Mesenchymal stem cell (in vitro differentiated cells and primary cell): ENCODE data around the gene GALNT12.
A peak's percentile ranks its signal among the peaks of the same experiment; 100 is the strongest.

Experiments
- DNase-seq: peaks from one replicate; pipeline ENCODE4 v3.0.0-alpha.2; 2013
- H2AFZ ChIP-seq: one replicate; pipeline ENCODE4 v1.6.1; 2013; ENCODE audit warnings: low read depth, mild to moderate bottlenecking, control low read depth, inconsistent platforms, low read length, moderate library complexity
- H2AK5ac ChIP-seq: 2 replicates; pipeline ENCODE4 v1.6.1; 2013; ENCODE audit warnings: low read length, moderate library complexity, mild to moderate bottlenecking, inconsistent platforms; ENCODE audit not compliant: severe bottlenecking
- H2BK120ac ChIP-seq: one replicate; pipeline ENCODE4 v1.6.1; 2013; ENCODE audit warnings: low read depth, mild to moderate bottlenecking, inconsistent platforms, low read length, moderate library complexity
- H2BK12ac ChIP-seq, 2 experiments: one replicate each; pipeline ENCODE4 v1.6.1; 2013; ENCODE audit warnings: inconsistent platforms in 2 of 2, low read length in 2 of 2, mild to moderate bottlenecking in 2 of 2, moderate library complexity in 2 of 2, control low read depth in 1 of 2
- H2BK15ac ChIP-seq: one replicate; pipeline ENCODE4 v1.6.1; 2013; ENCODE audit warnings: mild to moderate bottlenecking, low read depth, inconsistent platforms; ENCODE audit not compliant: poor library complexity, severe bottlenecking
- H2BK5ac ChIP-seq: 2 replicates; pipeline ENCODE4 v1.6.1; 2013; ENCODE audit warnings: low read depth, mild to moderate bottlenecking, low read length, control low read depth, inconsistent platforms; ENCODE audit not compliant: poor library complexity, severe bottlenecking
- H3K14ac ChIP-seq, 2 experiments: one replicate each; pipeline ENCODE4 v1.6.1; 2013; ENCODE audit warnings: inconsistent platforms in 2 of 2, low read length in 2 of 2, control low read depth in 1 of 2, mild to moderate bottlenecking in 1 of 2, moderate library complexity in 1 of 2
- H3K18ac ChIP-seq, 2 experiments: one replicate each; pipeline ENCODE4 v1.6.1; 2013; ENCODE audit warnings: inconsistent platforms in 2 of 2, low read length in 2 of 2, control low read depth in 1 of 2, low read depth in 1 of 2, mild to moderate bottlenecking in 1 of 2
- H3K23ac ChIP-seq, 2 experiments: one replicate each; pipeline ENCODE4 v1.6.1; 2013; ENCODE audit warnings: inconsistent platforms in 2 of 2, low read length in 2 of 2, mild to moderate bottlenecking in 2 of 2, moderate library complexity in 2 of 2, control low read depth in 1 of 2
- H3K27ac ChIP-seq: 2 replicates; pipeline ENCODE4 v1.5.1; 2013; ENCODE audit warnings: mild to moderate bottlenecking, moderate library complexity, low read length, control low read depth, inconsistent platforms; ENCODE audit not compliant: poor library complexity, severe bottlenecking
- H3K27me3 ChIP-seq, 2 experiments: 2 replicates each; pipeline versions ENCODE4 v1.6.1 to v1.7.0; 2013; ENCODE audit warnings: low read length in 2 of 2, mild to moderate bottlenecking in 2 of 2, moderate library complexity in 2 of 2, control low read depth in 1 of 2, inconsistent platforms in 1 of 2; ENCODE audit not compliant: control insufficient read depth in 1 of 2, insufficient read depth in 1 of 2
- H3K36me3 ChIP-seq, 2 experiments: 2 replicates each; pipeline versions ENCODE4 v1.6.1 to v1.7.0; 2013; ENCODE audit warnings: low read length in 2 of 2, control low read depth in 1 of 2, inconsistent platforms in 1 of 2, low read depth in 1 of 2, mild to moderate bottlenecking in 1 of 2; ENCODE audit not compliant: insufficient read depth in 2 of 2, control insufficient read depth in 1 of 2
- H3K4ac ChIP-seq, 2 experiments: one replicate each; pipeline ENCODE4 v1.6.1; 2013; ENCODE audit warnings: inconsistent platforms in 2 of 2, low read length in 2 of 2, mild to moderate bottlenecking in 2 of 2, moderate library complexity in 2 of 2, control low read depth in 1 of 2, low read depth in 1 of 2
- H3K4me1 ChIP-seq: 2 replicates; pipeline ENCODE4 v1.6.1; 2013; ENCODE audit warnings: low read depth, low read length, control low read depth; ENCODE audit not compliant: control insufficient read depth, insufficient read depth
- H3K4me2 ChIP-seq: 2 replicates; pipeline ENCODE4 v1.6.1; 2013; ENCODE audit warnings: low read length, mild to moderate bottlenecking, inconsistent platforms; ENCODE audit not compliant: poor library complexity, severe bottlenecking
- H3K4me3 ChIP-seq, 2 experiments: 2 replicates each; pipeline versions ENCODE4 v1.5.1 to v1.7.0; 2013; ENCODE audit warnings: low read length in 2 of 2, mild to moderate bottlenecking in 2 of 2, control low read depth in 1 of 2, low read depth in 1 of 2; ENCODE audit not compliant: insufficient read depth in 1 of 2
- H3K79me1 ChIP-seq: replicated peaks from 2 replicates; pipeline ENCODE4 v1.6.1; 2013; ENCODE audit warnings: mild to moderate bottlenecking, control low read depth, low read length, inconsistent platforms; ENCODE audit not compliant: poor library complexity, severe bottlenecking
- H3K9ac ChIP-seq: 2 replicates; pipeline ENCODE4 v1.7.0; 2013; ENCODE audit warnings: mild to moderate bottlenecking, low read length, moderate library complexity
- H3K9me3 ChIP-seq: 2 replicates; pipeline ENCODE4 v1.7.0; 2013; ENCODE audit warnings: mild to moderate bottlenecking, low read length; ENCODE audit not compliant: control insufficient read depth
- H4K8ac ChIP-seq: one replicate; pipeline ENCODE4 v1.6.1; 2013; ENCODE audit warnings: inconsistent platforms, mild to moderate bottlenecking, low read length, moderate library complexity
- H4K91ac ChIP-seq: one replicate; pipeline ENCODE4 v1.6.1; 2013; ENCODE audit warnings: mild to moderate bottlenecking, low read length, inconsistent platforms
- WGBS: methylation state at CpG from one replicate; pipeline ENCODE4 v1.1.7; 2013; ENCODE audit warnings: mixed read lengths; 5-methylcytosine and 5-hydroxymethylcytosine counted together

The GALNT12 gene

DNA sequence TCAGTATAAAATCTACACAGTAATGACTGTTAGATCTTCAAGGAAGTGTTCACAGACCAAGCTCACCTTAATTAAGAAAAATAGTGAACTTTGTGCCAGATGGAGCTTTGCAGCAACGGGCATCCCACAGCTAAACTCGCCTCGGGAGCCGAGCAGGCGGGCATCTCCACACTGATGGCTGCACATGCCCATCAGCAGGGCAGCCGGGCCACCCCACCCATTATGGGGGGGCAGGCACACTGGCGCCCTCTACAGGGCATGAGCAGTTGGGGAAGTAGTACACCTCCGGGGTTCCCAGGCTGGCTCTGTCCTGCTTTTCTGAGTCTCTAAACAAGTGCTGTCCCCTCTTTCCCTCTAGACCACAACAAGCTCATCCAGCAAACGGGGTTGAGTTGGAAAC, 32.7 kb upstream of the GALNT12 start:
- Histone ChIP-seq H2BK5ac (no peak overlapping the region), H3K27ac (no peak overlapping the region), H3K36me3 (peaks cover 41 to 84% of the 10 kb centered on the region in 2 experiments), H4K8ac (no peak overlapping the region), H3K4me3 (no peak overlapping the region), H3K27me3 (no peaks in the 10 kb centered on the region), H3K4ac (no peak overlapping the region), H3K79me1 (no peaks in the 10 kb centered on the region), H3K9ac (no peak overlapping the region), H2AK5ac (no peak overlapping the region), H2AFZ (no peak overlapping the region), H2BK12ac (no peak overlapping the region), H3K4me1 (peaks cover 11% of the 10 kb centered on the region), H3K18ac (no peak overlapping the region), H3K14ac (no peak overlapping the region), H4K91ac (no peak overlapping the region), H2BK15ac (no peak overlapping the region), H3K9me3 (no peaks in the 10 kb centered on the region), H3K4me2 (no peak overlapping the region), H3K23ac (no peak overlapping the region), H2BK120ac (no peak overlapping the region)
- WGBS, result 89% methylated on average over 9 of the region's 9 CpGs
- peak; percentile 21 for DNase-seq

DNA sequence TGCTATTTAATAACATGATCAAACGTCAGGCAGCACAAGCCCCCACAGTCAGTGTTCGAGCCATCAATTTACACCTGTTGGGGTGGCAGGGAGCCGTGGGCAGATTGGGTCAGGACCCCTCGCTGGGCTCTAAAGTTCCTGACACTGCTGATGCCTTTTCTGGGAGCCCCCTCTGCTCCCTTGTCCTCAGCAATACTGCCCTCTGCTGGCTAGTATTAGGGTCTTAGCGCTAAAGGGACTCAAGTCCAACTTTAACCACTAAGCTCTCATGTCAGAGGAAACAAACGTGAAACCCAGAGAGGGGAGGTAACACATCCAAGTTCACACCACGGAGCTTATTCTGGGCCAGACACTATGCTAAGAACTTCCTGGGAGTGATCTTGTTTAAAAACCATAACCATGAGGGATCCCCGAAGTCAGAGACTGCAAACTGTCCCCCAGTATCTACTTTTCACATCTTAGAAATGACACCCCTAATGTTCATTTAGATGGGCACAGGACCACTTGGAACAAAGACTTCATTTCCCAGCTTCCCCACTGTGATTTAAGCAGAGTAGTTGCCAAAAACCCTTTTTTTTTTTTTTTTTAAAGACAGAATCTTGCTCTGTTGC, 31.5 kb upstream of the GALNT12 start:
- no peaks in the 10 kb centered on the region for H3K9me3 ChIP-seq
- H2BK120ac ChIP-seq, result no peak overlapping the region
- H3K23ac ChIP-seq, result no peak overlapping the region
- H2AFZ ChIP-seq, result no peak overlapping the region
- no peaks in the 10 kb centered on the region for H3K27me3 ChIP-seq
- no peak overlapping the region for H2AK5ac ChIP-seq
- 21% methylated on average over 8 of the region's 8 CpGs for WGBS
- no peak overlapping the region for H3K4me2 ChIP-seq
- H2BK15ac ChIP-seq, result no peak overlapping the region
- H3K9ac ChIP-seq, result no peak overlapping the region
- H3K27ac ChIP-seq, result no peak overlapping the region
- peak; percentile 76 for DNase-seq
- H3K79me1 ChIP-seq, result no peaks in the 10 kb centered on the region
- H4K91ac ChIP-seq, result no peak overlapping the region
- H2BK5ac ChIP-seq, result no peak overlapping the region
- H3K4me1 ChIP-seq, result peaks cover 15% of the 10 kb centered on the region
- no peak overlapping the region for H3K4me3 ChIP-seq
- H3K36me3 ChIP-seq, result peaks cover 42 to 79% of the 10 kb centered on the region in 2 experiments
- H3K14ac ChIP-seq, result no peak overlapping the region
- H2BK12ac ChIP-seq, result no peak overlapping the region
- no peak overlapping the region for H3K18ac ChIP-seq
- H4K8ac ChIP-seq, result no peak overlapping the region
- no peak overlapping the region for H3K4ac ChIP-seq

- no peak overlapping the region for H4K91ac ChIP-seq
- H3K18ac ChIP-seq, result no peak overlapping the region
- no peaks in the 10 kb centered on the region for H3K9me3 ChIP-seq
- H2BK15ac ChIP-seq, result no peak overlapping the region
- H3K14ac ChIP-seq, result no peak overlapping the region
- no peak overlapping the region for H3K9ac ChIP-seq
- no peak overlapping the region for H3K4me2 ChIP-seq
- no peak overlapping the region for H3K27ac ChIP-seq
- no peaks in the 10 kb centered on the region for H3K27me3 ChIP-seq
- H3K4me1 ChIP-seq, result peaks cover 15% of the 10 kb centered on the region
- no peak overlapping the region for H4K8ac ChIP-seq
- H2AK5ac ChIP-seq, result no peak overlapping the region
- H2BK5ac ChIP-seq, result no peak overlapping the region
- H2BK12ac ChIP-seq, result no peak overlapping the region
- no peak overlapping the region for H2BK120ac ChIP-seq
- H3K4me3 ChIP-seq, result no peak overlapping the region
- H2AFZ ChIP-seq, result no peak overlapping the region
- no peaks in the 10 kb centered on the region for H3K79me1 ChIP-seq
- no peak for DNase-seq
- no peak overlapping the region for H3K4ac ChIP-seq
- H3K23ac ChIP-seq, result no peak overlapping the region
- H3K36me3 ChIP-seq, result peaks cover 37 to 79% of the 10 kb centered on the region in 2 experiments
- 86% methylated on average over 4 of the region's 4 CpGs for WGBS
Measured at GRCh38 chr9:98777618-98778017, 29.9 kb upstream of the GALNT12 start.

- Histone ChIP-seq H3K9ac (no peak overlapping the region), H3K27me3 (no peaks in the 10 kb centered on the region), H4K8ac (no peak overlapping the region), H3K79me1 (no peaks in the 10 kb centered on the region), H2BK12ac (no peak overlapping the region), H3K27ac (peak overlapping the region; percentile 49), H3K14ac (no peak overlapping the region), H3K23ac (no peak overlapping the region), H2AFZ (no peak overlapping the region), H2AK5ac (peak overlapping the region; percentile 29), H2BK5ac (peak overlapping the region; percentile 39), H3K4ac (no peak overlapping the region), H2BK120ac (no peak overlapping the region), H3K36me3 (peaks cover 34 to 79% of the 10 kb centered on the region in 2 experiments), H3K4me3 (no peak overlapping the region), H2BK15ac (no peak overlapping the region), H3K4me1 (peaks cover 15% of the 10 kb centered on the region), H3K4me2 (no peak overlapping the region), H3K9me3 (no peaks in the 10 kb centered on the region), H4K91ac (no peak overlapping the region), H3K18ac (no peak overlapping the region)
- WGBS, result 98% methylated on average over 8 of the region's 8 CpGs
- DNase-seq, result no peak
Measured at GRCh38 chr9:98778251-98778650, 29.2 kb upstream of the GALNT12 start.
